Left ventricle myocardium superior (tissue), 1 donor: ENCODE measurements around the gene TASP1. TPM values are rescaled to one million over a fixed set of nuclear protein-coding genes. Genes with fewer than 3 reads are reported as not detected.
A peak's percentile ranks its signal among the peaks of the same experiment; 100 is the strongest.
"Not testable (repeated sequence)": the region's sequence is repeated elsewhere in the genome, so short reads cannot be mapped to it uniquely, and the experiment has no call there.

Source experiments
- ATAC-seq: fragments of 200-7000 bp; cut with Tn5 transposase; one replicate; pipeline ENCODE4 v1.9.1; 2020; ENCODE audit warnings: mild to moderate bottlenecking, moderate library complexity
- DNase-seq: peaks from one replicate; pipeline ENCODE4 v3.0.0-alpha.2; 2020
- intact Hi-C: fragments of 100-400 bp; cut with micrococcal nuclease; formaldehyde crosslinking; loops from one replicate; pipeline ENCODE4 v1.11.0; 2022
- total RNA-seq: library from RNA; stranded (reverse); fragmentation: NEBNext Ultra II Directional; extraction: Animal tissue kit (Norgen Biotek cat#: 25700); gene quantifications from one replicate; pipeline ENCODE4 v1.2.1, GENCODE V29; 2021
- donor health status: DM: no; HTN: yes; CAD: no; lungs with severe emphysema.

The TASP1 gene
- total RNA-seq, 1 donor from 2014 or later = 5.0 TPM

GRCh38 chr20:13525225-13525940, 113.3 kb downstream of the TASP1 start:
- DNase-seq = no peak
- intact Hi-C loops = no loop called here
- ATAC-seq = no peak

- no peak for ATAC-seq
- intact Hi-C loops = no loop called here
- DNase-seq = no peak
Observed at GRCh38 chr20:13524339-13524738, 114.4 kb downstream of the TASP1 start.

GRCh38 chr20:13517831-13518230, 120.9 kb downstream of the TASP1 start:
- no peak for DNase-seq
- intact Hi-C loops = loop anchor here (10.0 kb wide), 1 partner anchor 937 kb away; no protein-coding TSS in a partner anchor
- ATAC-seq = no peak

- no peak for ATAC-seq
- intact Hi-C loops = loop anchor here (10.0 kb wide), 1 partner anchor 939 kb away; no protein-coding TSS in a partner anchor
- no peak for DNase-seq
Observed at GRCh38 chr20:13515796-13516558, 122.8 kb downstream of the TASP1 start.

GRCh38 chr20:13515291-13515690, 123.4 kb downstream of the TASP1 start:
- intact Hi-C loops = loop anchor here (10.0 kb wide), 1 partner anchor 940 kb away; no protein-coding TSS in a partner anchor
- ATAC-seq = no peak

GRCh38 chr20:13510837-13511488, 127.8 kb downstream of the TASP1 start:
- ATAC-seq (no peak), DNase-seq (no peak)
- intact Hi-C loops = loop anchor here (10.0 kb wide), 1 partner anchor 944 kb away; no protein-coding TSS in a partner anchor

More at GRCh38 chr20:13515291-13515690, 123.4 kb downstream of the TASP1 start:
- DNase-seq = no peak

GRCh38 chr20:13507646-13508045, 131.1 kb downstream of the TASP1 start:
- DNase-seq (no peak), ATAC-seq (no peak)
- intact Hi-C loops = no loop called here

- intact Hi-C loops = no loop called here
- ATAC-seq (no peak), DNase-seq (no peak)
Observed at GRCh38 chr20:13501500-13501899, 137.2 kb downstream of the TASP1 start.

GRCh38 chr20:13494019-13494418, 144.7 kb downstream of the TASP1 start:
- intact Hi-C loops = no loop called here
- ATAC-seq (no peak), DNase-seq (no peak)

GRCh38 chr20:13493143-13493542, 145.6 kb downstream of the TASP1 start:
- DNase-seq (no peak), ATAC-seq (no peak)
- intact Hi-C loops = no loop called here

GRCh38 chr20:13492001-13492481, 146.7 kb downstream of the TASP1 start:
- ATAC-seq (peak; percentile 92), DNase-seq (peak; percentile 37)
- intact Hi-C loops = no loop called here

DNA sequence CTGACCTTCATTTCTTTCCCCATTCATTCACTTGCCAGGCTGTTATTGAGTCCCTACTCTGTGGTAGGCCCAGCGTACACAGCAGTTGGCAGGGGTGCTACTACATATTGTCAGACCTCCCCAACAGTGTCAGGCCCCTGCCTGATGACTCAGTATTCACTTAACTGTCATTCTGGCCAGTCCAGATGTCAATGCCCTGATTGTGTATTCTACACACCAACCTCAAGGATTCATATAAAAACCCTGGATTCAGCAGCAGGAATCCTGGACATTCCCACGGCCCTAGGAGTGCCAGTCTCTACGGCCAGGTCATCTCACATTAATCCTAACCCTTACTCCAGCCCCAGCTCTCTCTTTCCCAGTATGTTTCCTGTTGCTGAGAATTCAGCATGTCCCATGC, 151.5 kb downstream of the TASP1 start:
- ATAC-seq = no peak
- intact Hi-C loops = no loop called here

DNA sequence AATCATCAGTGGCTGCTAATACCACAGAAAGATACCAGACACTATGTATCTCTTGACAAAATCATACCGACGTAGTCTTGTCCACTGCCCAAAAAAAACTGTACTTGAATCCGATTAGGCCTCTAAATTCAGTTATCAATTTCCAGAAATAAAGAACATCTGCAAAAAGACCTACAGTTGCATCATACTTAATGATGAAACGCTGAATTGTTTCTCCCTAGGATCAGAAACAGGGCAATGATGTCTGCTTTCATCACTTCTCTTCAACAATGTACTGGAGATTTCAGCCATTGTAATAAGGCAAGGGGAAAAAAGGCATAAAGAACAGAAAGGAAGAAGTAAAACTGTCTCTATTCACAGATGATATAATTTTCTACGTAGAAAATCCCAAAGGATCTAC, 152.0 kb downstream of the TASP1 start:
- ATAC-seq = no peak
- intact Hi-C loops = no loop called here
- no peak for DNase-seq

More for the DNA sequence above, 151.5 kb downstream of the TASP1 start:
- no peak for DNase-seq

DNA sequence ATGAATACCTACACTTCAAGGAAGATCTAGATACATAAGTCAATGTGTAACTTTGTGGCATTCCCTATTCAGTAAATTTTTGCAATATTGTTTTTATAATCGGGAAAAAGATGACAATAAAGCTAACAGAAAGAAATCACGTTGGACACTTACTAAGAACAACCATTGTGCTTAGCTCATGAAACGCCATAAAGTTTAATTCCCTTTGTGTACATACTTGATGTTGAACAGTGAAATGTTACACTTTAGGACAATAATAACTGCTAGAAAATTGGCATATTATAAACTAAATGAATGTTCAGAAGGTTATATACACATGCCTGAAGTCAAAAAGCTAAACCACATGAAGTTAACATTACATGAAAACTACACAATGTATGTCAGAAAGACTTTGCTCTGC, 153.2 kb downstream of the TASP1 start:
- ATAC-seq (no peak), DNase-seq (no peak)
- intact Hi-C loops = no loop called here

- DNase-seq, ATAC-seq, intact Hi-C loops: not testable (repeated sequence)
Observed at GRCh38 chr20:13485019-13485418, 153.7 kb downstream of the TASP1 start.

- ATAC-seq, intact Hi-C loops, DNase-seq: not testable (repeated sequence)
Observed at GRCh38 chr20:13483472-13483871, 155.3 kb downstream of the TASP1 start.

DNA sequence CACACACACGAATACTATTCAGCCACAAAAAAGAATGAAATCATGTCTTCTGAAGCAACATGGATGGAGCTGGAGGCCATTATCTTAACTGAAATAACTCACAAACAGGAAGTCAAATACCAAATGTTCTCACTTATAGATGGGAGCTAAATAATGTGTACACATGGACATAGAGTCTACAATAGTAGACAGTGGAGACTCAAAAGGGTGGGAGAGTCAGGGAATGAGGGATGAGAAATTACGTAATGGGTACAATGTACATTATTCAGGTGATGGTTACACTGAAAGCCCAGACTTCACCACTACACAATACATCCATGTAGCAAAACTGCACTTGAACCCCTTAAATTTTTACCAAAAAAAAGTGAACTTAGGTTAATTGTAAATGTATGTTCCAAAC, 160.4 kb downstream of the TASP1 start:
- intact Hi-C loops = no loop called here
- ATAC-seq = no peak
- no peak for DNase-seq

- DNase-seq = no peak
- intact Hi-C loops = no loop called here
- ATAC-seq = no peak
Observed at GRCh38 chr20:13474467-13474866, 164.3 kb downstream of the TASP1 start.

GRCh38 chr20:13469262-13469661, 169.5 kb downstream of the TASP1 start:
- DNase-seq (no peak), ATAC-seq (no peak)
- intact Hi-C loops = loop anchor here (10.0 kb wide), 1 partner anchor 76 kb away; no protein-coding TSS in a partner anchor

DNA sequence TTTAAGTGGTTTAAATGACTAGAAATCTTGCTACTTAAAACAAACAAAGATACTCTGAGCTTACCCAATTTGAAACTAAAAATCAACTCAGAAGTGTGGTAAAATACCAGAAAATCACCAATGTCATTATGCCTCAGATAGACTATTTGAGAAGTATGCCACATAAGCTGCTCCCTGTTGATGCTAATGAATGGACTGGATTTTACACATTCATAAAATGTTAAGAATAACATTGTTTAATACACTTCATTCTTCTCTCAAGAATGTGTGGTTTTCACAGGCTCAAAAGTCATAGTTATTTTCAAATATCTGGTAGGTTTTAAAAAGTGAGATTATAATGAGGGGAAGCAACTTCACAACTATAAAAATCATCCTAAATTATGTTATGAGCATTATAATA, 170.6 kb downstream of the TASP1 start:
- ATAC-seq = no peak
- DNase-seq = no peak
- intact Hi-C loops = loop anchor here (10.0 kb wide), 1 partner anchor 77 kb away; no protein-coding TSS in a partner anchor
